Activated CD4-positive, alpha-beta memory T cell treated with anti-CD3 and anti-CD28 coated beads, Interleukin-2, amount 10 ng/mL, durations not matched to agents 7 days and 5 days (primary cell): ENCODE results near the gene F2R. TPM values are rescaled to one million over a fixed set of nuclear protein-coding genes. Genes with fewer than 3 reads are reported as not detected.
"Not testable (repeated sequence)": the region's sequence is repeated elsewhere in the genome, so short reads cannot be mapped to it uniquely, and the experiment has no call there.

Experiments
- CTCF ChIA-PET: fragments of 350-600 bp; sonication (Branson Sonifier 250); formaldehyde crosslinking; loops from one replicate; lab custom pipeline; 2021; ENCODE audit warnings: antibody characterized with exemption, inconsistent platforms; lab: Charles Lee
- POLR2A ChIA-PET: fragments of 350-600 bp; sonication (Branson Sonifier 250); formaldehyde crosslinking; loops from one replicate; lab custom pipeline; 2021; ENCODE audit warnings: antibody characterized with exemption; lab: Charles Lee
- DNase-seq: peaks from one replicate; pipeline ENCODE4 v3.0.0-alpha.2; 2020
- H3K27ac Mint-ChIP-seq: one replicate; pipeline ENCODE4 v1.8.0; 2021; ENCODE audit warnings: mild to moderate bottlenecking, mixed read lengths
- H3K27me3 Mint-ChIP-seq: one replicate; pipeline ENCODE4 v1.8.0; 2021; ENCODE audit warnings: mixed read lengths
- H3K36me3 Mint-ChIP-seq: one replicate; pipeline ENCODE4 v1.8.0; 2021; ENCODE audit warnings: low read depth, mixed read lengths
- H3K4me1 Mint-ChIP-seq: one replicate; pipeline ENCODE4 v1.8.0; 2021; ENCODE audit warnings: mixed read lengths
- H3K4me3 Mint-ChIP-seq: one replicate; pipeline ENCODE4 v1.8.0; 2021; ENCODE audit warnings: mild to moderate bottlenecking, mixed read lengths
- H3K9me3 Mint-ChIP-seq: one replicate; pipeline ENCODE4 v1.8.0; 2021; ENCODE audit warnings: mixed read lengths
- total RNA-seq, 2 experiments: library from RNA; stranded (reverse); gene quantifications; one replicate each; pipeline ENCODE4 v1.2.3, GENCODE V29; 2021

The F2R gene
- total RNA-seq, 2 experiments from 2014 or later: 35.0 to 36.6 TPM

DNA sequence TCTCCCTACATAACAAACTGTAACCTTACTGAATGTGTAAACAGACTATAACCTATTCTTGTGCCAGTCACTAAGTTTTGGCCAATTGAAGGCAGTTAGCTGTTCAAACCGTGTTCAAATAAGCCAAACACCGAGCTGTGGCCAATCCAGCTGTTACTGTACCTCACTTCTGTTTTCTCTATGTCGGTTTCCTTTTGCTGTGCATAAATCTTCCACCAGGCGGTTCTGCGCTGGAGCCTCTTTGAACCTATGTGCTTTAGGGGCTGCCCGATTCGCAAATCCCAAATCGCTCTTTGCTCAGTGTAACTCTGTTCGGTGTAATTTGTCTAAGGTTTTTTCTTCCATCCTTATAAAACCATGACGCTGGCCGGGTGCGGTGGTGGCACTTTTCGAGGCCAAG is 31.8 kb downstream of the F2R start:
- POLR2A ChIA-PET: no interaction called here
- no peaks in the 10 kb centered on the region for H3K27me3 Mint-ChIP-seq
- CTCF ChIA-PET: interaction anchor here (1.0 kb wide), 1 partner anchor 27 kb away, joined by 3 read pairs; no protein-coding TSS in a partner anchor

DNA sequence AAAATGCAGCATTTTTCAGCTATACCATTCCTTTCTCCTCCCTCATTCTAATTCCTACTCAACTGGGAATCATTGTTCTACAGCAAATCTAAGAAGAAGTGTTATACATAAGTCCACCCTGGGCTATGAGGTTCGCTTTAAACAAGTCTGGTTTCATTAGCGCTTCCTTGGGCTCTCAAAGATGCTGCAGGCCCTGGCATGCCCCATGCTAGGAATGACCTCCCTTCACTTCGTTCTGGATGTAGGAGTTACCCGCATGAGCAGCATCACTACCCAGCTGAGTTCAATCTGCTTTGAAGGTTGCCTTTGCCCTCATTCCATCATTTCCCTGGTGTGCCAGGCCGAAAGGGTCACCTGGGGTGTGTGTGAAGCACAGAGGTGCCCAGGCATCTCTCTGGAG is 35.4 kb downstream of the F2R start:
- Mint-ChIP-seq H3K4me3 (no peak overlapping the region), H3K4me1 (peaks cover 2% of the 10 kb centered on the region), H3K27me3 (no peaks in the 10 kb centered on the region), H3K36me3 (no peaks in the 10 kb centered on the region), H3K27ac (no peak overlapping the region), H3K9me3 (no peaks in the 10 kb centered on the region)
- CTCF ChIA-PET: no interaction called here
- no peak for DNase-seq
- POLR2A ChIA-PET: no interaction called here

More for the DNA sequence above, 31.8 kb downstream of the F2R start:
- H3K9me3 Mint-ChIP-seq: no peaks in the 10 kb centered on the region
- no peak overlapping the region for H3K27ac Mint-ChIP-seq
- H3K4me3 Mint-ChIP-seq: no peak overlapping the region
- no peaks in the 10 kb centered on the region for H3K36me3 Mint-ChIP-seq
- H3K4me1 Mint-ChIP-seq: peaks cover 2% of the 10 kb centered on the region
- DNase-seq: no peak

DNA sequence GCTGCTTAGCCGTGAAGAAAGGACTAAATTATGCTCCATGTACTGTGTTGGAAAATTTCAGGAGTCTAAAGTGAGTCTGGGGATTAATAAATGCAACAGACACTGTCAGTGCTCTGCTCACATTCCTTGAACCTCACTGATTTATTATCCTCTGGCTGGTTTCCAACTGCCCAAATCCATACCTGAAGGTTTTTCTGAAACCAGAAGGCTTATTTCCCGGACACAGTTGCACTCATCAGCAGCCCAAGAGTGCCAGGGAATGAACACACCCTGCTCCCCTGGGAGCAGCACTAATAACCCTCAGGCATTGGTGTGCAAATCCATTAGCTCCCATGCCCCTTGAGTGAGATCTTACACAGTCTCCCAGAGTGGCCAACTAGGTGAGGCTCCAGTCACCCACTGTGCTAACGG is 38.7 kb downstream of the F2R start:
- Mint-ChIP-seq H3K27me3 (peaks cover 5% of the 10 kb centered on the region), H3K4me1 (no peaks in the 10 kb centered on the region), H3K27ac (no peak overlapping the region), H3K9me3 (no peaks in the 10 kb centered on the region), H3K4me3 (no peak overlapping the region), H3K36me3 (no peaks in the 10 kb centered on the region)
- CTCF ChIA-PET: interaction anchor here (0.5 to 1.1 kb wide), 3 partner anchors 18 to 61 kb away, joined by 3 to 5 read pairs (median 5); no protein-coding TSS in a partner anchor
- POLR2A ChIA-PET: interaction anchor here (1.2 kb wide), 1 partner anchor 16 kb away, joined by 5 read pairs; no protein-coding TSS in a partner anchor
- no peak for DNase-seq

DNA sequence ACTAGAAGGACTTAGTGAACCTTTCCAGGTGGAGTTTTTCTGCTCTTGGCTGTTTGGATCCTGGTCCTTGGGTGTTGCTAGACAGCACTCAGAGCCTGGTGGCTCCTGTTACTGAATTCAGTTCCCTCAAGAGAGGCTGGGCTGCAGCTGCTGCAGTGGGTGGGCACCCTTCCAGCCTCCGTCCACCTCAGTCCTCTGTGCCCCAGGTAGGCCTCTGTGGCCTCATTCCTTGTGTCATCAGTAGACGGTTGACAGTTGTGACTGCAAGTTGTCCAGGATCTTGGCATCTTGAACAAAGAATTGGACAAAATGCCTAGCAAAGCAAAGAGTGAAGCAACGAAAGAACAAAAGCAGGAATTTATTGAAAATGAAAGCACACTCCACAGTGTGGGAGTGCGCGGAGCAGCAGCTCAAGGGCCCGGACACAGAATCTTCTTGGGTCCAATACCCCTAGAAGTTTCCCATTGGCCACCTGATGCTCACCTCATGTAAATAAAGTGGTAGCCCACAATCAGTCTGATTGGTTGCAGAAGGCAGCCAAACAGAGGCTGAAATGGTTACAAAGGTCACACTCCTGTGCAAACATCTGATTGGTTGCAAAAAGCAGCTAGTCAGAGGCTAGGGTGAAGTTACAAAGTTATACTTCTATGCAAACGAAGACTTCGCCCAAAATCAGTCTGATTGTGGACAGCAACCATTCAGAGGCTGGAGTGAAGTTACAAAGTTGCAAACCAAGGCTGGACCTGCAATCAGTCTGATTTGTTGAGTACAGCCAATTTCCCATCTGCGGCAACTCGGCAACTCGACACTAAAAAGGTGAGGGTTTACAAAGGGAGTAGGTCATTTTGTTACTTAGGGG is 40.1 kb downstream of the F2R start:
- Mint-ChIP-seq H3K27ac (no peak overlapping the region), H3K4me3 (no peak overlapping the region), H3K4me1 (peaks cover 2% of the 10 kb centered on the region), H3K9me3 (no peaks in the 10 kb centered on the region), H3K36me3 (no peaks in the 10 kb centered on the region), H3K27me3 (peaks cover 5% of the 10 kb centered on the region)
- no peak for DNase-seq
- POLR2A ChIA-PET: interaction anchor here (1.2 to 1.9 kb wide), 2 partner anchors 17 to 18 kb away, joined by 5 to 7 read pairs; no protein-coding TSS in a partner anchor
- CTCF ChIA-PET: interaction anchor here (1.0 to 2.0 kb wide), 2 partner anchors 18 kb away, joined by 5 to 9 read pairs; no protein-coding TSS in a partner anchor

DNA sequence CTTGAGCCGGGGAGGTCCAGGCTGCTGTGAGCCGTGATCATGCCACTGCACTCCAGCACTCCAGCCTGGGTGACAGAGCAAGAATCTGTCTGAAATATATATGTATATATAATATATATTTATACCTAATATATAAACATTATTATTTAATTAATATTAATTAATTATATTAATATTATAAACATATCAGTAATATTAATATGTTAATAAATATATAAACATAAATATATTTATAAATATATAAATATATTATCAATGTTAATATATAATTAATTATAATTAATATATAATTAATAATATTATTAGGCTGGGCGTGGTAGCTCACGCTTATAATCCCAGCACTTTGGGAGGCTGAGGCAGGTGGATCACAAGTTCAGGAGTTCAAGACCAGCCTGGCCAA is 41.1 kb downstream of the F2R start:
- DNase-seq: no peak
- peaks cover 2% of the 10 kb centered on the region for H3K4me1 Mint-ChIP-seq
- POLR2A ChIA-PET: interaction anchor here (1.9 kb wide), 1 partner anchor 18 kb away, joined by 7 read pairs; no protein-coding TSS in a partner anchor
- no peaks in the 10 kb centered on the region for H3K36me3 Mint-ChIP-seq
- H3K9me3 Mint-ChIP-seq: no peaks in the 10 kb centered on the region
- H3K27ac Mint-ChIP-seq: no peak overlapping the region
- CTCF ChIA-PET: interaction anchor here (2.0 kb wide), 1 partner anchor 17 kb away, joined by 9 read pairs; no protein-coding TSS in a partner anchor
- no peak overlapping the region for H3K4me3 Mint-ChIP-seq
- H3K27me3 Mint-ChIP-seq: peaks cover 5% of the 10 kb centered on the region

DNA sequence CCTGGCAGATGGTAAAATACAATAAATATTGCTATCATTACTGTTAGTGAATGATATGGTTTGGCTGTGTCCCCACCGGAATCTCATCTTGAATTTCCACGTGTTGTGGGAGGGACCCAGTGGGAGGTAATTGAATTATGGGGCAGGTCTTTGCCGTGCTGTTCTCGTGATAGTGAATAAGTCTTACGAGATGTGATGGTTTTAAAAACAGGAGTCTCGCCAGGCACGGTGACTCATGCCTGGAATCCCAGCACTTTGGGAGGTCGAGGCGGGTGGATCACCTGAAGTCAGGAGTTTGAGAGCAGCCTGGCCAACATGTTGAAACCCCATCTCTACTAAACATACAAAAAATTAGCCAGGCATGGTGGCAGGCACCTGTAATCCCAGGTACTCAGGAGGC is 45.2 kb downstream of the F2R start:
- POLR2A ChIA-PET, H3K27ac Mint-ChIP-seq, H3K27me3 Mint-ChIP-seq, DNase-seq, H3K4me3 Mint-ChIP-seq: not testable (repeated sequence)
- CTCF ChIA-PET: interaction anchor here (3.3 kb wide), 1 partner anchor 13 kb away, joined by 13 read pairs; no protein-coding TSS in a partner anchor
- Mint-ChIP-seq H3K4me1 (peaks cover 18% of the 10 kb centered on the region), H3K36me3 (peaks cover 26% of the 10 kb centered on the region), H3K9me3 (peaks cover 22% of the 10 kb centered on the region)

DNA sequence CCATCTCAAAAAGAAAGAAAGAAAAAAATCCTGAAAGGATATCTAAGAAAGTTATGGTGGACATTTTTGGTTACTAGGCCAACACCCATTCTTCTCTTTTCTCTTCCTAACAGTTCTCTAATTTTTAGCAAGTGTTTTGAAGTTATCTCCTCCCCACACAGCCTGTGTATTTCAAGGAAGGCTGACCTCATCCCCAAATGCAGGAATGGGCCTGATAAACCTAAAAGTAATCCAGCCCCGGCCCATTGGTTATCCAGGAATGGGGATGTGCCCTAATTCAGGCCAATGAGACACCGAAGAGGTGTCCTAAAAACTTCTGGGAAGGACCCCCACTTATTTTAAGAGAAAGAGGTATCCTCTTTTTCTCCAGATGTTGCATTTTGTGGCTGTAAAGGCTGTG is 46.6 kb downstream of the F2R start:
- H3K27ac Mint-ChIP-seq: no peak overlapping the region
- H3K4me3 Mint-ChIP-seq: no peak overlapping the region
- no peak for DNase-seq
- peaks cover 21% of the 10 kb centered on the region for H3K4me1 Mint-ChIP-seq
- H3K27me3 Mint-ChIP-seq: peaks cover 5% of the 10 kb centered on the region
- peaks cover 22% of the 10 kb centered on the region for H3K9me3 Mint-ChIP-seq
- peaks cover 26% of the 10 kb centered on the region for H3K36me3 Mint-ChIP-seq
- POLR2A ChIA-PET: interaction anchor here (1.1 to 3.5 kb wide), 5 partner anchors 12 to 30 kb away, joined by 3 to 14 read pairs (median 7); no protein-coding TSS in a partner anchor
- CTCF ChIA-PET: interaction anchor here (3.3 kb wide), 1 partner anchor 12 kb away, joined by 13 read pairs; no protein-coding TSS in a partner anchor

DNA sequence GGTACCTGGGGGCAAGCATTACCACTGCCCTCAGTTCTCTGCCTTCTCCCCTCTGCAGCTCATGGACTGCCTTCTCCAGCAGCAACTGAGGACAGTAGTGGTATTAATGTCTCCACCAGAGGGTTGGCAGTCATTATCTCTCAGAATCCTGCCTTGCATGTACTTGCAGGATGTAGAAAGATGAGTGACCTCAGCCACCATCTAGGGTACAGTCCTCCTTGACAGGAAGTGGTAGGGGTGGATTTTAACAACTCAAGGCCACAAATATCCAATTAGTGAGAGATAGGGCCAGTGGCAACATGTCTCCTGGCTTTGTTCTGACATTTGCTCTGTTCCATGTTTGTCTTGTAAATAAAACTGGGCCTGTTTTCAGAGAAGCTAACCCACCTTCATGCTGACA is 47.2 kb downstream of the F2R start:
- Mint-ChIP-seq H3K36me3 (peaks cover 26% of the 10 kb centered on the region), H3K27ac (peak overlapping the region; percentile 27), H3K9me3 (peaks cover 22% of the 10 kb centered on the region), H3K4me3 (no peak overlapping the region), H3K4me1 (peaks cover 21% of the 10 kb centered on the region), H3K27me3 (peaks cover 5% of the 10 kb centered on the region)
- ChIA-PET CTCF (interaction anchor here (3.3 kb wide), 1 partner anchor 11 kb away, joined by 13 read pairs; no protein-coding TSS in a partner anchor), POLR2A (interaction anchor here (1.1 to 3.5 kb wide), 5 partner anchors 11 to 30 kb away, joined by 3 to 14 read pairs (median 7); no protein-coding TSS in a partner anchor)
- peak; percentile 44 for DNase-seq

DNA sequence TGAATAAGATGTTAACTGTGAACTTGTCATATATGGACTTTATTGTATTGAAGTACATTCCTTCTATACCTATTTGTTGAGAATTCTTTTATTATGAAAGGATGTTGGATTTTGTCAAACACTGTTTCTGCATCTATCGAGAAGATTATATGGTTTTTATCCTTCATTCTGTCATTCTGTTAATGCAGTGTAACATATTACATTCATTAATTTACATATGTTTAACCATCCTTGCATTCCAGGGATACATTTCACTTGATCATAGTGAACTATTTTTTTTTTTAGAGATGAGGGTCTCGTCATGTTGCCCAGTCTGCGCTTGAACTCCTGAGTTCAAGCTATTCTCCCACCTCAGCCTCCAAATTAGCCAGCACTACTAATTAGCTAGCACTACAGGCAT is 48.4 kb downstream of the F2R start:
- Mint-ChIP-seq H3K4me1 (peaks cover 21% of the 10 kb centered on the region), H3K27me3 (no peaks in the 10 kb centered on the region), H3K27ac (no peak overlapping the region), H3K36me3 (peaks cover 26% of the 10 kb centered on the region), H3K9me3 (peaks cover 22% of the 10 kb centered on the region), H3K4me3 (no peak overlapping the region)
- POLR2A ChIA-PET: interaction anchor here (3.5 kb wide), 1 partner anchor 31 kb away, joined by 12 read pairs; no protein-coding TSS in a partner anchor
- CTCF ChIA-PET: no interaction called here
- DNase-seq: no peak

DNA sequence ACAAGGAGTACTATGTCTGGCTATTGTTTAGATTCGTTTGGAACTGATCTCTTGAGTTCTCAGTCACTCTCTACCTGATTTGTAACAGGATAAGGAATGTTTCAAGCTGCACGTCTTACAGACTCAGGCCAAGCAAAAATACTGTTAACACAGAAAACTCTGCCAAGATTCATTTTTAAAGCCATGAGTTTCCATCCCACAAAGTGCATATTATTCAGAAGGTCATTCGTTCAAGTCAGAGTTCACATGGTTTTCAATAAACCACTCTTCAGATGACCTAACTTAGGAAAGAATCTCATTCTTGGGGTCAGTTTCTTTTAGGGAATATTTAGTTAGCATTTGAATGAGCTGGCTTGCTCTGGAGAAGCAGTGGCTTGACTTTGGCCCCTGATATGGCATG is 49.3 kb downstream of the F2R start:
- Mint-ChIP-seq H3K27ac (no peak overlapping the region), H3K9me3 (peaks cover 22% of the 10 kb centered on the region), H3K4me1 (peaks cover 19% of the 10 kb centered on the region), H3K36me3 (peaks cover 26% of the 10 kb centered on the region), H3K4me3 (no peak overlapping the region), H3K27me3 (no peaks in the 10 kb centered on the region)
- CTCF ChIA-PET: no interaction called here
- DNase-seq: no peak
- POLR2A ChIA-PET: interaction anchor here (3.5 kb wide), 1 partner anchor 32 kb away, joined by 12 read pairs; no protein-coding TSS in a partner anchor

DNA sequence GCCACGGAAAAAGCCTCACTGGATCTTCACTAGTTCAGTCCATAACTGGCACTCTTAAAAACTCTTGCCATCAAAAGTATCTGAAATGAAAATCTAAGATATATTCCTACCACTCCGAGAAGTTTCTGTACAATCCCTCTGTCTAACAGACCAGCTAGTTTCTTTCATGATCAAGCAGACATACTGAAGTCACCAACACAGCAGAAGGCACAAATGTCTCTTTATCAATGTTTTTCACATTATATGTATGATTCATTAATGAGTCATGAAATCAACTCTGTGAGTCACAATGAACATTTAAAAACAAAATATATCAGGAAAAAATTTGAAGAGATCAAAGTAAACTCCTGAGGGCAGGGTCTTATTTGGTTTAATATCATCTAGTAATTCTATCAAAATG is 50.8 kb downstream of the F2R start:
- no peak for DNase-seq
- H3K27me3 Mint-ChIP-seq: no peaks in the 10 kb centered on the region
- CTCF ChIA-PET: interaction anchor here (0.6 kb wide), 1 partner anchor 40 kb away, joined by 3 read pairs; no protein-coding TSS in a partner anchor
- peaks cover 22% of the 10 kb centered on the region for H3K9me3 Mint-ChIP-seq
- no peak overlapping the region for H3K27ac Mint-ChIP-seq
- peaks cover 26% of the 10 kb centered on the region for H3K36me3 Mint-ChIP-seq
- peaks cover 19% of the 10 kb centered on the region for H3K4me1 Mint-ChIP-seq
- no peak overlapping the region for H3K4me3 Mint-ChIP-seq
- POLR2A ChIA-PET: interaction anchor here (1.1 kb wide), 1 partner anchor 28 kb away, joined by 3 read pairs; no protein-coding TSS in a partner anchor

DNA sequence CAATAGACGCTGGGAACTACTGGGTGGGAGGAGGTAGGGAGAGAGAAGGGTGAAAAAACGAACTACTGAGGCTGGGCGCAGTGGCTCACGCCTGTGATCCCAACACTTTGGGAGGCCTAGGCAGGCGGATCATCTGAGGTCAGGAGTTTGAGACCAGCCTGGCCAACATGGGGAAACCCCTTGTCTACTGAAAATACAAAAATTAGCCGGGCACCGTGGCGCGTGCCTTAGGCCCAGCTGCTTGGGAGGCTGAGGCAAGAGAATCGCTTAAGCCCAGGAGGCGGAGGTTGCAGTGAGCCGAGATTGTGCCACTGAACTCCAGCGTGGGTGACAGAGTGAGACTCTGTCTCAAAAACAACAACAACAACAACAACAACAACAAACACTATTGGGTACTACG is 55.1 kb downstream of the F2R start:
- H3K27ac Mint-ChIP-seq, DNase-seq, CTCF ChIA-PET, H3K9me3 Mint-ChIP-seq, H3K4me1 Mint-ChIP-seq, POLR2A ChIA-PET, H3K36me3 Mint-ChIP-seq, H3K4me3 Mint-ChIP-seq, H3K27me3 Mint-ChIP-seq: not testable (repeated sequence)
